Esophagus muscularis mucosa (tissue), 4 donors: ENCODE results near the gene STK24. TPM values are rescaled to one million over a fixed set of nuclear protein-coding genes. Genes with fewer than 3 reads are reported as not detected.

Source experiments
- DNase-seq: peaks from one replicate; pipeline ENCODE4 v3.0.0-alpha.2; 2017; ENCODE audit errors: extremely low spot score
- H3K27ac ChIP-seq, 4 donors: fragments of 200-600 bp; sonication (generic); replicated peaks in 1 of 4; 1 replicate in 3 of 4; 2 replicates in 1 of 4; pipeline ENCODE4 v1.5.1; 2016 to 2019; ENCODE audit warnings: mild to moderate bottlenecking in 1 of 4
- H3K27me3 ChIP-seq, 4 donors: fragments of 200-600 bp; sonication (generic); one replicate each; pipeline versions ENCODE4 v1.5.1 to v1.6.0; 2016 to 2019
- H3K36me3 ChIP-seq, 4 donors: fragments of 200-600 bp; sonication (generic); one replicate each; pipeline ENCODE4 v1.5.1; 2016 to 2019
- H3K4me1 ChIP-seq, 4 donors: fragments of 200-600 bp; sonication (generic); one replicate each; pipeline ENCODE4 v1.5.1; 2016 to 2019
- H3K4me3 ChIP-seq, 4 donors: fragments of 200-600 bp; sonication (generic); 1 replicate in 2 of 4; 2 replicates in 2 of 4; pipeline ENCODE4 v1.5.1; 2016 to 2019; ENCODE audit warnings: mild to moderate bottlenecking in 4 of 4, moderate library complexity in 1 of 4
- H3K9me3 ChIP-seq, 4 donors: fragments of 200-600 bp; sonication (generic); 1 replicate in 3 of 4; 2 replicates in 1 of 4; pipeline ENCODE4 v1.5.1; 2016 to 2019
- EP300 ChIP-seq: sonication (generic); formaldehyde crosslinking; IDR thresholded peaks from one replicate; pipeline ENCODE4 v1.6.1; 2017; ENCODE audit warnings: antibody characterized with exemption
- POLR2A ChIP-seq: fragments of 450-650 bp; IDR thresholded peaks from one replicate; pipeline ENCODE4 v1.6.1; 2017; ENCODE audit warnings: antibody characterized with exemption, moderate library complexity, mild to moderate bottlenecking, low read depth
- POLR2AphosphoS5 ChIP-seq, 2 donors: sonication (generic); formaldehyde crosslinking; IDR thresholded peaks; one replicate each; pipeline ENCODE4 v1.6.1; 2017; ENCODE audit warnings: antibody characterized with exemption in 2 of 2
- WGBS: methylation state at CpG from one replicate; pipeline ENCODE4 v1.1.5; 2018; 5-methylcytosine and 5-hydroxymethylcytosine counted together
- intact Hi-C: fragments of 100-400 bp; cut with DNase I; formaldehyde crosslinking; loops from one replicate; pipeline ENCODE4 v1.15.1; 2023
- total RNA-seq, 4 donors: library from RNA; depleted of rRNA; stranded (reverse); fragments of >200 nt; gene quantifications; one replicate each; pipeline versions ENCODE4 v1.1.0 to v1.2.1, GENCODE V29; 2016
- TF ChIP-seq, protein P1 (sequence below), 3 experiments: fragments of 200-600 bp in 2 of 3; fragments of 450-650 bp in 1 of 3; sonication (generic) in 2 of 3; IDR thresholded peaks; one replicate each; pipeline ENCODE4 v1.5.1; 2017 to 2019; ENCODE audit warnings: antibody characterized with exemption in 3 of 3, mild to moderate bottlenecking in 2 of 3, moderate library complexity in 1 of 3

Gene STK24
- total RNA-seq, 4 donors from 2014 or later = 61.9 to 108 (median 96.7) TPM

DNA sequence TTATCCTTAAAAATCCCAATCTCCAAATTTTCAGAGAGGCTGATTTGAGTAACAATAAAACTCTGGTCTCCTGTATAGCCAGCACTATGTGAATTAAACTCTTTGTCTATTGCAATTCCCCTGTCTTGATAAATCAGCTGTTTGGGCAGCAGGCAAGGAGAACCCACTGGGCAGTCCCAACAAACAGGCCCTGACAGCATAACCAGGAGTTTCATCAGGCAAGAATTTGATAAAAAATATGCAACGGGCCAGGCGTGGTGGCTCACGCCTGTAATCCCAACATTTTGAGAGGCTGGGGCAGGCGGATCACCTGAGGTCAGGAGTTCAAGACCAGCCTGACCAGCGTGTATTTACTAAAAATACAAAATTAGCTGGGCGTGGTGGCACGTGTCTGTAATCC is 42.1 kb downstream of the STK24 start:
- no peaks in the 10 kb centered on the region for H3K27me3 ChIP-seq
- peaks cover 0 to 4% (median 0%) of the 10 kb centered on the region in 4 donors for H3K36me3 ChIP-seq
- intact Hi-C loops = no loop called here
- peaks cover 28 to 88% (median 79%) of the 10 kb centered on the region in 4 donors for H3K4me1 ChIP-seq
- 81% methylated on average over 7 of the region's 7 CpGs for WGBS
- DNase-seq = no peak
- H3K4me3 ChIP-seq = no peak overlapping the region
- no peak overlapping the region for H3K27ac ChIP-seq
- no peaks in the 10 kb centered on the region for H3K9me3 ChIP-seq
- TF ChIP-seq POLR2A (no peak), EP300 (no peak), POLR2AphosphoS5 (IDR thresholded peaks at IDR 0.05) (no peak)
- TF ChIP-seq, protein P1, sequence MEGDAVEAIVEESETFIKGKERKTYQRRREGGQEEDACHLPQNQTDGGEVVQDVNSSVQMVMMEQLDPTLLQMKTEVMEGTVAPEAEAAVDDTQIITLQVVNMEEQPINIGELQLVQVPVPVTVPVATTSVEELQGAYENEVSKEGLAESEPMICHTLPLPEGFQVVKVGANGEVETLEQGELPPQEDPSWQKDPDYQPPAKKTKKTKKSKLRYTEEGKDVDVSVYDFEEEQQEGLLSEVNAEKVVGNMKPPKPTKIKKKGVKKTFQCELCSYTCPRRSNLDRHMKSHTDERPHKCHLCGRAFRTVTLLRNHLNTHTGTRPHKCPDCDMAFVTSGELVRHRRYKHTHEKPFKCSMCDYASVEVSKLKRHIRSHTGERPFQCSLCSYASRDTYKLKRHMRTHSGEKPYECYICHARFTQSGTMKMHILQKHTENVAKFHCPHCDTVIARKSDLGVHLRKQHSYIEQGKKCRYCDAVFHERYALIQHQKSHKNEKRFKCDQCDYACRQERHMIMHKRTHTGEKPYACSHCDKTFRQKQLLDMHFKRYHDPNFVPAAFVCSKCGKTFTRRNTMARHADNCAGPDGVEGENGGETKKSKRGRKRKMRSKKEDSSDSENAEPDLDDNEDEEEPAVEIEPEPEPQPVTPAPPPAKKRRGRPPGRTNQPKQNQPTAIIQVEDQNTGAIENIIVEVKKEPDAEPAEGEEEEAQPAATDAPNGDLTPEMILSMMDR (IDR thresholded peaks at IDR 0.05) = no peak

DNA sequence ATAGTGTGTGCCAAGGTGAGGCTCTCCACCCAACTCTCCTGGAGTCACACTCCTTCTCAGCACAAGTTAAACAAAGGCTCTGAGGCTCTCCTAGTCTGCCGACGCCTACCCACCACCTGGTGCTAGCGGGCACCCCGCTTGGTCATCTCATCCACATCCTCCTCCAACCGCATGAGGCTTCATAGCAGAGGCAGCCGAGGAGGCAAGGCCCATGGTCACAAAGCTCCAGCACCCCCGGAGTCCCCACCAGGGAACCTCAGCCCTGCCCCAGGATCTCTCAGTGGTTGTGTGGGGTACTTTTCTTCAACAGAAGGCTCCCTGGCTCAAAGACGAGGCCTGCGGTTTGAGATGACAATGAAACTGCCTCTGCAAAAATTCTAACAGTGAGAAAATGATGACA is 43.0 kb downstream of the STK24 start:
- TF ChIP-seq EP300 (no peak), POLR2AphosphoS5 (IDR thresholded peaks at IDR 0.05) (no peak), POLR2A (no peak)
- TF ChIP-seq, protein P1 (IDR thresholded peaks at IDR 0.05) = no peak
- Histone ChIP-seq H3K27me3 (no peaks in the 10 kb centered on the region), H3K9me3 (no peaks in the 10 kb centered on the region), H3K36me3 (peaks cover 0 to 4% (median 0%) of the 10 kb centered on the region in 4 donors), H3K4me3 (no peak overlapping the region), H3K27ac (no peak overlapping the region), H3K4me1 (peaks cover 37 to 92% (median 82%) of the 10 kb centered on the region in 4 donors)
- DNase-seq = no peak
- WGBS = 96% methylated on average over 9 of the region's 9 CpGs
- intact Hi-C loops = no loop called here

DNA sequence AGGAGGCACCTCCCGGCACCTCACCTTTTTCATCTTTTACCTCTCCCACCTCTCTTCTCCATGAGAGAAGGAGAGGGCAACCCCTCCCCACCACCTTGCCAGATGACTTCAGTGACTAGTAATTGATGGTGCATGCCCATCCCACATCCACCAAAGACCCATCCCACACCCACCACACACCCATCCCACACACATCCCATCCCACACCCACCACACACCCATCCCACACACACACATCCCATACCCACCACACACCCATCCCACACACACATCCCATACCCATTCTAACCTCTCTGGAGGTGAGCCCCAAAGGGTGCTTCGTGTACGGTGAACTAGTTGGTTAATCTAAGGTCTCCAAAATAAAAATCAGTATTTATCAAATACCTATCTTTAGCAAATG is 44.7 kb downstream of the STK24 start:
- Histone ChIP-seq H3K4me1 (peaks cover 41 to 93% (median 79%) of the 10 kb centered on the region in 4 donors), H3K4me3 (no peak overlapping the region), H3K9me3 (no peaks in the 10 kb centered on the region), H3K36me3 (no peaks in the 10 kb centered on the region), H3K27ac (no peak overlapping the region), H3K27me3 (no peaks in the 10 kb centered on the region)
- TF ChIP-seq POLR2A (no peak), POLR2AphosphoS5 (IDR thresholded peaks at IDR 0.05) (no peak), EP300 (no peak)
- TF ChIP-seq, protein P1 (IDR thresholded peaks at IDR 0.05) = no peak
- WGBS = 97% methylated on average over 3 of the region's 3 CpGs
- no peak for DNase-seq
- intact Hi-C loops = no loop called here

DNA sequence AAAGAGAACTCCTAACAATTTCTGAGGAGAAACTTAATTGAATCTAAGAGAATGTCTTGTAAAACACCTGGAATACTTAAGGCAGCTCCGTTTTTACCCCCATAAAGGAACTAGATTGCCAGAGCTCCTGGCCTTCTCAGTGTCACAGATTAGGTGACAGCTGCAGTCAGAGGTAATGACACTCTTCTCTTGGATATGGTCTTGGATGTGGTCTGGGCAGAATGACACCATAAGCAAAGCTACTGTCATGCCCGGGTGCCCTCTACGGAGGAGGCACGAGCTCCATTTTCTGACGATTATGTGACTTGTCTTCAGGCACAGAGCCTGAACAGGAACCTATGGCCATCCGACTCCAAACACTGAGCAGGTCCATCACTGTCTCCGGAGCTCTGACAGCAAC is 46.7 kb downstream of the STK24 start:
- Histone ChIP-seq H3K4me3 (no peak overlapping the region), H3K27me3 (no peaks in the 10 kb centered on the region), H3K36me3 (no peaks in the 10 kb centered on the region), H3K27ac (no peak overlapping the region), H3K9me3 (no peaks in the 10 kb centered on the region), H3K4me1 (peaks cover 30 to 94% (median 71%) of the 10 kb centered on the region in 4 donors)
- no peak for DNase-seq
- WGBS = 87% methylated on average over 4 of the region's 7 CpGs
- intact Hi-C loops = no loop called here
- TF ChIP-seq EP300 (no peak), POLR2AphosphoS5 (IDR thresholded peaks at IDR 0.05) (no peak), POLR2A (no peak)
- TF ChIP-seq, protein P1 (IDR thresholded peaks at IDR 0.05) = no peak

DNA sequence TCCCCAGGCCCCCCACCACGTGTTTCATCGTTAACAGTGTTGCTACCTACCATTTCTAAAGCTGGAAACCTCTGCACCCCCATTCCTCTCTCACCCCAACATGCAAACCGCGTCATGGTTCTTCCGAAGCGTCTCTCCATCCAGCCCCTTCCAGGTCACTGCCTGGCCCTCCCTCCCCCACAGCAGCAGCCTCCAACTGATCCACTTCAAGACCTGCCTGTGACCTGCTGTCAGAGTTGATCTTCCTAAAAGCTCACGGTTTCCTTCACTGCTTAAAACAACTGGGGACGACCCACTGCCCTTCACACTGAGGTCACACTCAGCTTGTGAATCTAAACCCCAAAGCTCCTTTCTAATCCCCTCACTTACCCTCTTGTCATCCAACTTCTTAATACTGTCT is 47.7 kb downstream of the STK24 start:
- Histone ChIP-seq H3K27me3 (no peaks in the 10 kb centered on the region), H3K4me1 (peaks cover 40 to 96% (median 73%) of the 10 kb centered on the region in 4 donors), H3K36me3 (no peaks in the 10 kb centered on the region), H3K4me3 (no peak overlapping the region), H3K9me3 (no peaks in the 10 kb centered on the region), H3K27ac (no peak overlapping the region)
- WGBS = 91% methylated on average over 8 of the region's 8 CpGs
- DNase-seq = no peak
- TF ChIP-seq EP300 (no peak), POLR2AphosphoS5 (IDR thresholded peaks at IDR 0.05) (no peak), POLR2A (no peak)
- TF ChIP-seq, protein P1 (IDR thresholded peaks at IDR 0.05) = no peak
- intact Hi-C loops = no loop called here
